H9 (cell line): ENCODE measurements around the gene NAGPA. TPM values are rescaled to one million over a fixed set of nuclear protein-coding genes. Genes with fewer than 3 reads are reported as not detected.

ENCODE experiments used
- DNase-seq: peaks from one replicate; pipeline ENCODE4 v3.0.0-alpha.2; 2017
- H2AFZ ChIP-seq: one replicate; pipeline ENCODE4 v1.6.1; 2013; ENCODE audit warnings: mild to moderate bottlenecking, low read length, control low read depth, moderate library complexity
- H2AK5ac ChIP-seq: 2 replicates; pipeline ENCODE4 v1.6.1; 2013; ENCODE audit warnings: low read length, control low read depth, mixed read lengths; ENCODE audit not compliant: insufficient read length
- H2BK120ac ChIP-seq: one replicate; pipeline ENCODE4 v1.6.1; 2013; ENCODE audit warnings: low read depth, mild to moderate bottlenecking, low read length, control low read depth, inconsistent platforms; ENCODE audit not compliant: poor library complexity, severe bottlenecking
- H2BK12ac ChIP-seq: 2 replicates; pipeline ENCODE4 v1.6.1; 2013; ENCODE audit warnings: low read length, control low read depth, mixed read lengths, low read depth; ENCODE audit not compliant: insufficient read length
- H2BK15ac ChIP-seq: 2 replicates; pipeline ENCODE4 v1.6.1; 2013; ENCODE audit warnings: low read depth, low read length, control low read depth
- H2BK20ac ChIP-seq: one replicate; pipeline ENCODE4 v1.6.1; 2013; ENCODE audit warnings: low read depth, mild to moderate bottlenecking, low read length, control low read depth, inconsistent platforms; ENCODE audit not compliant: poor library complexity, severe bottlenecking
- H2BK5ac ChIP-seq: 2 replicates; pipeline ENCODE4 v1.6.1; 2013; ENCODE audit warnings: low read length, control low read depth, mixed read lengths; ENCODE audit not compliant: insufficient read length
- H3K14ac ChIP-seq: 2 replicates; pipeline ENCODE4 v1.6.1; 2013; ENCODE audit warnings: low read length, control low read depth; ENCODE audit not compliant: insufficient read depth
- H3K18ac ChIP-seq: 2 replicates; pipeline ENCODE4 v1.6.1; 2013; ENCODE audit warnings: low read depth, mild to moderate bottlenecking, mixed read lengths, low read length, control low read depth; ENCODE audit not compliant: insufficient read length
- H3K23ac ChIP-seq: 2 replicates; pipeline ENCODE4 v1.6.1; 2013; ENCODE audit warnings: low read length, control low read depth, mixed read lengths, low read depth; ENCODE audit not compliant: insufficient read length
- H3K23me2 ChIP-seq: 2 replicates; pipeline ENCODE4 v1.6.1; 2013; ENCODE audit warnings: low read depth, mild to moderate bottlenecking, mixed read lengths, low read length, control low read depth; ENCODE audit not compliant: insufficient read length, poor library complexity, severe bottlenecking
- H3K27ac ChIP-seq: 2 replicates; pipeline ENCODE4 v1.5.1; 2013; ENCODE audit warnings: low read length, control low read depth, mixed read lengths, low read depth; ENCODE audit not compliant: insufficient read length
- H3K27me3 ChIP-seq: 2 replicates; pipeline ENCODE4 v1.6.1; 2013; ENCODE audit warnings: low read length, control low read depth, inconsistent platforms; ENCODE audit not compliant: insufficient read depth
- H3K4ac ChIP-seq: 2 replicates; pipeline ENCODE4 v1.6.1; 2013; ENCODE audit warnings: low read depth, mild to moderate bottlenecking, control low read depth, inconsistent platforms, low read length, moderate library complexity
- H3K4me1 ChIP-seq: 2 replicates; pipeline ENCODE4 v1.6.1; 2013; ENCODE audit warnings: low read length, control low read depth, inconsistent platforms; ENCODE audit not compliant: insufficient read depth
- H3K4me2 ChIP-seq: 2 replicates; pipeline ENCODE4 v1.6.1; 2013; ENCODE audit warnings: low read length, control low read depth, mixed read lengths; ENCODE audit not compliant: insufficient read length, insufficient read depth
- H3K56ac ChIP-seq: 2 replicates; pipeline ENCODE4 v1.6.1; 2013; ENCODE audit warnings: low read depth, mild to moderate bottlenecking, mixed read lengths, low read length, control low read depth; ENCODE audit not compliant: insufficient read length
- H3K79me1 ChIP-seq: 2 replicates; pipeline ENCODE4 v1.6.1; 2013; ENCODE audit warnings: low read depth, mild to moderate bottlenecking, moderate library complexity, low read length, control low read depth, inconsistent platforms; ENCODE audit not compliant: insufficient read depth, poor library complexity, severe bottlenecking
- H3K79me2 ChIP-seq: 2 replicates; pipeline ENCODE4 v1.6.1; 2013; ENCODE audit warnings: low read length, control low read depth, inconsistent platforms; ENCODE audit not compliant: insufficient read depth
- H3K9ac ChIP-seq: 2 replicates; pipeline ENCODE4 v1.6.1; 2013; ENCODE audit warnings: low read length, control low read depth, mixed read lengths; ENCODE audit not compliant: insufficient read length; ENCODE audit errors: extremely low read depth
- H3K9me3 ChIP-seq: one replicate; pipeline ENCODE4 v1.6.1; 2013; ENCODE audit warnings: low read depth, low read length, inconsistent platforms; ENCODE audit not compliant: control insufficient read depth
- H3T11ph ChIP-seq: one replicate; pipeline ENCODE4 v1.6.1; 2013; ENCODE audit warnings: mild to moderate bottlenecking, low read length, control low read depth, inconsistent platforms
- H4K20me1 ChIP-seq: one replicate; pipeline ENCODE4 v1.6.1; 2013; ENCODE audit not compliant: control insufficient read depth, insufficient read length, insufficient read depth
- H4K5ac ChIP-seq: 2 replicates; pipeline ENCODE4 v1.6.1; 2013; ENCODE audit warnings: low read depth, mild to moderate bottlenecking, mixed read lengths, low read length, control low read depth; ENCODE audit not compliant: insufficient read length
- H4K8ac ChIP-seq: replicated peaks from 2 replicates; pipeline ENCODE4 v1.6.1; 2013; ENCODE audit warnings: low read length, control low read depth, mixed read lengths, low read depth; ENCODE audit not compliant: insufficient read length
- H4K91ac ChIP-seq: 2 replicates; pipeline ENCODE4 v1.6.1; 2013; ENCODE audit warnings: low read depth, mild to moderate bottlenecking, moderate library complexity, mixed read lengths, low read length, control low read depth; ENCODE audit not compliant: insufficient read length
- H3K27ac Mint-ChIP-seq, 3 experiments: 2 replicates in 2 of 3; 3 replicates in 1 of 3; pipeline ENCODE4 v1.8.0; 2020 to 2021; ENCODE audit warnings: mixed read lengths in 3 of 3, mild to moderate bottlenecking in 1 of 3, moderate library complexity in 1 of 3
- H3K27me3 Mint-ChIP-seq: 2 replicates; pipeline ENCODE4 v1.8.0; 2021; ENCODE audit warnings: low read depth, mild to moderate bottlenecking, moderate library complexity, mixed read lengths
- H3K36me3 Mint-ChIP-seq, 3 experiments: 2 replicates in 2 of 3; 3 replicates in 1 of 3; pipeline ENCODE4 v1.8.0; 2020 to 2021; ENCODE audit warnings: low read depth in 3 of 3, mixed read lengths in 3 of 3; ENCODE audit not compliant: insufficient read depth in 1 of 3
- H3K4me1 Mint-ChIP-seq, 2 experiments: 2 replicates each; pipeline ENCODE4 v1.8.0; 2020; ENCODE audit warnings: mixed read lengths in 2 of 2
- H3K4me3 Mint-ChIP-seq, 2 experiments: 2 replicates in 1 of 2; 3 replicates in 1 of 2; pipeline ENCODE4 v1.8.0; 2020 to 2021; ENCODE audit warnings: mild to moderate bottlenecking in 2 of 2, mixed read lengths in 2 of 2, moderate library complexity in 1 of 2
- H3K9me3 Mint-ChIP-seq, 2 experiments: 2 replicates in 1 of 2; 3 replicates in 1 of 2; pipeline ENCODE4 v1.8.0; 2020; ENCODE audit warnings: mild to moderate bottlenecking in 2 of 2, mixed read lengths in 2 of 2, moderate library complexity in 1 of 2
- CTCF ChIP-seq: fragments of 200-600 bp; sonication (generic); conservative IDR thresholded peaks from 3 replicates; pipeline ENCODE4 v1.8.0; 2021; ENCODE audit warnings: antibody characterized with exemption, mild to moderate bottlenecking
- WGBS: extraction: QIAGEN DNeasy Blood & Tissue Kit; methylation state at CpG from one replicate; pipeline ENCODE4 v1.1.7; 2013; ENCODE audit warnings: missing lambda C conversion rate, low lambda C conversion rate, mixed read lengths; ENCODE audit not compliant: insufficient read length; ENCODE audit errors: extremely low coverage; 5-methylcytosine and 5-hydroxymethylcytosine counted together
- total RNA-seq: library from RNA; stranded (reverse); gene quantifications from 2 replicates; pipeline ENCODE4 v1.2.1, GENCODE V29; 2021

NAGPA gene
- total RNA-seq, 1 experiment from 2014 or later, result 12.1 TPM

DNA sequence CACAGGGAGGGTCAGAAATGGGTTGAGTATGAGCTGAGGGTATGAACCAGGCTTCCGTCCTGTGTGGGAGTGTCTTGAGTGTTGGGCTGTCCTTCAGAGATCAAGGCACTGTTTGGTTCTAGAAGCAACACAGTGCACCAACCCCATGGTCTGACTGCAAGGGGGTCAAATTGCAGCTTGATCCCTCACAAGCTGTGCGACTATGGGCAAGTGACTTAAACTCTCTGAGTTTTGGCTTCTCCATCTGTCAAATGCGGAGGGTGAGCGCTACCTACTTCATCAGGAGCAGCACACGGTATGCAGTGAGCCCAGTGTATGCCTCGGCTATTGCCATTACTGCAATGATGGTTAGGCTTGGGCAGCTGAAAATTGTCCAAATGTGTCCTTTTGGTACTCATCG is 54.6 kb downstream of the NAGPA start:
- H3K9me3 Mint-ChIP-seq, result no peaks in the 10 kb centered on the region; a peak in 1 of 5 replicates
- TF ChIP-seq CTCF, result no peak
- Histone ChIP-seq H2AFZ (no peak overlapping the region), H2BK5ac (no peak overlapping the region), H3K56ac (no peak overlapping the region), H3K27me3 (no peaks in the 10 kb centered on the region), H3K4ac (no peak overlapping the region), H2BK120ac (no peak overlapping the region), H3K4me1 (no peaks in the 10 kb centered on the region), H4K5ac (no peak overlapping the region), H3K18ac (no peak overlapping the region), H2AK5ac (no peak overlapping the region), H3K23me2 (no peaks in the 10 kb centered on the region), H3T11ph (no peak overlapping the region), H4K8ac (no peak overlapping the region), H4K91ac (no peak overlapping the region), H3K9me3 (no peaks in the 10 kb centered on the region), H3K14ac (no peak overlapping the region), H3K27ac (no peak overlapping the region), H4K20me1 (no peaks in the 10 kb centered on the region), H2BK15ac (no peak overlapping the region), H2BK12ac (no peak overlapping the region), H3K79me2 (no peaks in the 10 kb centered on the region), H3K9ac (no peak overlapping the region), H3K4me2 (no peak overlapping the region), H3K79me1 (no peaks in the 10 kb centered on the region), H3K23ac (no peak overlapping the region), H2BK20ac (no peak overlapping the region)
- H3K4me1 Mint-ChIP-seq, result peaks cover 0 to 6% of the 10 kb centered on the region in 2 experiments; a peak in 2 of 4 replicates
- no peak overlapping the region; a peak in 1 of 5 replicates for H3K4me3 Mint-ChIP-seq
- peaks cover 9% of the 10 kb centered on the region for H3K27me3 Mint-ChIP-seq
- no peak for DNase-seq
- no CpG with 5 or more reads among the region's 7 CpGs for WGBS
- no peaks in the 10 kb centered on the region for H3K36me3 Mint-ChIP-seq
- H3K27ac Mint-ChIP-seq, result no peak overlapping the region
